GM12873 (cell line): ENCODE results near the gene SORBS1.

Source experiments
- CTCF ChIP-seq: IDR thresholded peaks from 2 replicates; pipeline ENCODE4 v1.5.1; 2012; ENCODE audit warnings: low read depth, mild to moderate bottlenecking, moderate library complexity, low read length, control low read depth; ENCODE audit not compliant: insufficient read depth; ENCODE audit errors: missing control alignments

Gene SORBS1

GRCh38 chr10:95475827-95476468, 85.2 kb downstream of the SORBS1 start:
- no peak for TF ChIP-seq CTCF

GRCh38 chr10:95475003-95475383, 86.2 kb downstream of the SORBS1 start:
- no peak for TF ChIP-seq CTCF

- TF ChIP-seq CTCF: no peak
Observed at GRCh38 chr10:95474228-95475002, 86.8 kb downstream of the SORBS1 start.

- no peak for TF ChIP-seq CTCF
Observed at GRCh38 chr10:95472304-95473088, 88.7 kb downstream of the SORBS1 start.

- TF ChIP-seq CTCF: no peak
Observed at GRCh38 chr10:95469676-95470075, 91.5 kb downstream of the SORBS1 start.

GRCh38 chr10:95469251-95469650, 91.9 kb downstream of the SORBS1 start:
- no peak for TF ChIP-seq CTCF

- TF ChIP-seq CTCF: no peak
Observed at GRCh38 chr10:95467162-95467599, 94.0 kb downstream of the SORBS1 start.
